OCI-M1 (cell line): ENCODE data around the gene TRAPPC14.

Experiments
- DNase-seq: peaks from one replicate; lab custom pipeline; 2025; lab: John Stamatoyannopoulos, UW

Gene TRAPPC14

DNA sequence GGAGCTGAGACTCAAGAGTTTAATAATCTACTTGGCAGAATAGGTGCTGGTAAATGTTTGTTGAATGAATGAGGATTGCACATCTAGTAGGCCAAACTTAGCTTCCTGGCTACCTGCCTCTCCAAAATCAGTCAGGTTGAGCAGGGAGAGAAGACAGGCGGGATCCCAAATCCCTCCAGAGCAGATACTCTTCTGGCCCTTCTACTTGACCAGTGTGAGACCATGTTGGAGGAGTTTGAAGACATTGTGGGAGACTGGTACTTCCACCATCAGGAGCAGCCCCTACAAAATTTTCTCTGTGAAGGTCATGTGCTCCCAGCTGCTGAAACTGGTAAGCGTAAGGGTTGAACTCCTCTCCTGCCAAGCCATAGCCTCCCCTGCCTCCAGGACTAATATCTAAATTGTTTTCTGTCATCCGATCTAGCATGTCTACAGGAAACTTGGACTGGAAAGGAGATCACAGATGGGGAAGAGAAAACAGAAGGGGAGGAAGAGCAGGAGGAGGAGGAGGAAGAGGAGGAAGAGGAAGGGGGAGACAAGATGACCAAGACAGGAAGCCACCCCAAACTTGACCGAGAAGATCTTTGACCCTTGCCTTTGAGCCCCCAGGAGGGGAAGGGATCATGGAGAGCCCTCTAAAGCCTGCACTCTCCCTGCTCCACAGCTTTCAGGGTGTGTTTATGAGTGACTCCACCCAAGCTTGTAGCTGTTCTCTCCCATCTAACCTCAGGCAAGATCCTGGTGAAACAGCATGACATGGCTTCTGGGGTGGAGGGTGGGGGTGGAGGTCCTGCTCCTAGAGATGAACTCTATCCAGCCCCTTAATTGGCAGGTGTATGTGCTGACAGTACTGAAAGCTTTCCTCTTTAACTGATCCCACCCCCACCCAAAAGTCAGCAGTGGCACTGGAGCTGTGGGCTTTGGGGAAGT is 34.0 kb downstream of the TRAPPC14 start:
- DNase-seq = no peak

DNA sequence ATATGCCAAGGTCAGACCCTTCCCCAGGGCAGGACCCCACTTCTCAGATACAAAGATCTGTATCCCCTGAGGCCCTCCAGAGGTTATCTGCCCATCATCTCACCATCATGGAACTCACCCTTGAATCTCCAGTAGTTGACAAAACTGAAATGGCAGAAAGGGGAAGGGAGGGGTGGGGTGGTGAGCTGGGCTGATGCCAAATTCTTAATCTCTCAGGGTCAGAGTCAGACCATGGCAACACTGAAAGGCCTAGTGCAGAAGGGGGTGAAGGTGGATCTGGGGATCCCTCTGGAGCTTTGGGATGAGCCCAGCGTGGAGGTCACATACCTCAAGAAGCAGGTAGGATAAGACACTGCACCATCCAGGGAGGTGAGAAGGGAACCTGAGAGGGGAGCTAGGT is 36.0 kb downstream of the TRAPPC14 start:
- DNase-seq = peak; percentile 79

DNA sequence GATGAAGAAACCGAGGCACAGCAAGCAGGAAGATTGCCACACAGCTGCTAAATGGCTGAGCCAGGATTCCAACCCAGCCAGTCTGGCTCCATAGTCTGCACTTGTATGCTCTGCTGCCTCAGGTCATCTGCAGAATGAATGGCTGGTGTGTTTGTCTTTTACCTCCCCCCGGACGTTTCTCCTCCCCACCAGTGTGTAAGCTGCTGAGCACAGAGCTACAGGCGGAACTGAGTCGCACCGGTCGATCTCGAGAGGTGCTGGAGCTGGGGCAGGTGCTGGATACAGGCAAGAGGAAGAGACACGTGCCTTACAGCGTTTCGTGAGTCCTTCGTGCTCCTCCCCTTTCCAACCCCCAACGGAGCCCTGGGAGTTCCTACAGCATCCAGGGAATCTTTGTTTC is 36.5 kb downstream of the TRAPPC14 start:
- no peak for DNase-seq

DNA sequence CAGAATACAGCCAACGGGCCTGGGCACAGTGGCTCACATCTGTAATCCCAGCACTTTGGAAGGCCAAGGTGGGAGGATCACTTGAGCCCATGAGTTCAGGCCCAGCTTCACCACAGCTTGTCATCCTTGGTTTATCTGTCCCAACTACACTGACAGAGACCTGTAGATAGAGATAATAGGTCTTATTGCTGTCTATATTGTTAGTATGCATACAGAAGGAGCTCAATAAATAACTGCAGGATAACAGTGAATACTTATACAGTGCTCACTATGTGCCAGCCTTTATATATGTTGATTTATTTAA is 37.8 kb downstream of the TRAPPC14 start:
- DNase-seq = no peak

DNA sequence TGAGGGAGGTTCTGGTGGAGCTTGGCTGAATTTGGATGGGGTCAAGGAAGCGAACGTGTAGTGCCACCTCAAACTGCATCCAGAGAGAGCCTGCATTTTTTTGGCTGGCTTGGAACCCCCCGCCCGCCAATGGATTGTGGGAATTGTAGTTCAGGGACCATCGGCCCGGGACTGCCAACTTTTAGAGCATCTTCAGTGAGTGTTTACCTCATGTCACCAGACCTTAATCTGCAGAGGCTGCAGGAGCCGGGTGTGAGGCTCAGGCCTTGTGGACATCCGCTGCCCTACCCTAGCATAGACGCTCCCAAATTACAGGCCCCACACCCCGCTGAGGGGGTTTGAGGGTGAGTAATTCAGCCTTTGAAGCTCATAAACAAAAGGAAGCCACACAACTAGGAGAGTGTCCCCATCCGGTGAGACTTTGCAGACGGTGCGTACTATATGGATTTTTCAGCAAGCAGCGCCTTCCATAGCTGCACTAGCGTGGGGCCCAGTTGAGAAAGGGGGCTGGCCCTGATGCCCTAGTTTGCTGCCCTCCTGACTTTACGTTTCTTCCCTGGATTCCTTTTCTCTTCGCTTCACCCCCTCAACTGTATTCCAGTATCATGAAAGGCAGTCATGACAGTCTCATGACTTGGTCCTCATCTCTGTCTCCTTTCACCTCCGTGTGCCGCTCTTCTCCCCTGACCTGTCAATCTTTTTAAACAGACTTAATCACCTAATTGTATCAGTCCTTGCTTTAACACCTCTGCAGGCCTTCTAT is 38.4 kb downstream of the TRAPPC14 start:
- DNase-seq = peak; percentile 90

DNA sequence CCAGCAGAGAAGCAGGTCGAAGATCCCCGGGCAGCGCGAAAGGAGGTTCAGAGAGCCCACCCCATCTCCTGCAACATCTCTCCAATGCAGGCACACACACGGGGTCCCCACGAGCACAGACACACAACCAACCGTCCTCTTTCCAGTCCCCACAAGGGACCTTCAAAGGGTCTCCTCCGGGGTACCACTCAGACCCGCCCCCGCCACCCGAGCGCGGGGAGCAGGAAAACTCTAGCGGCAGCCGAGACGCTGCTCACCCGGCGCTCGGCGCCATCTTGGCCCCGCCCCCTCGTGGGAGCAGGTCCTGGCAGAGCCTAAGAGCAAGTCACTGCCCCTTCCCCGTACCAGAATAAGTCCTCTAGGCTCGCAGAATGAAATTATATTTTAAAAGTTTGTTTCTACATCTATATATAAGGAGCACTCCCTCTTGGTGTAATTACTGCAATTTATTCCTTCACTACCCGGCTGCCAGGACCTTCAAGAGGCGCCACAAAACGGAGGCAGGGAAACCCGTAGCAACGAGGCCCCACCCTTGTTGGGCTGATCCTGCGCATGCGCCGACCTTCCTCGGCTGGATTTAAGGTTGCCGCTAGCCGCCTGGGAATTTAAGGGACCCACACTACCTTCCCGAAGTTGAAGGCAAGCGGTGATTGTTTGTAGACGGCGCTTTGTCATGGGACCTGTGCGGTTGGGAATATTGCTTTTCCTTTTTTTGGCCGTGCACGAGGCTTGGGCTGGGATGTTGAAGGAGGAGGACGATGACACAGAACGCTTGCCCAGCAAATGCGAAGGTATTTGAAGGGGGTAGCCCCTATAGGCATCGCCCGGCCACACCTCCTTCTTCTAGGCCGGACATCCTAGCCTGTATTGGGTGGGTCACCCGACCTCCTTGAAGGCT is 39.2 kb downstream of the TRAPPC14 start, which contains the start of the genes CNPY4 and TAF6:
Gene CNPY4 (plus strand): TSS at position 563 of the 898 bp plus-strand sequence. CDS start 111 bp downstream, at position 674.
Gene TAF6 (minus strand): TSS at position 287 of the 898 bp plus-strand sequence. CDS start 5,149 bp downstream, outside the sequence.
- peak; percentile 99 for DNase-seq

DNA sequence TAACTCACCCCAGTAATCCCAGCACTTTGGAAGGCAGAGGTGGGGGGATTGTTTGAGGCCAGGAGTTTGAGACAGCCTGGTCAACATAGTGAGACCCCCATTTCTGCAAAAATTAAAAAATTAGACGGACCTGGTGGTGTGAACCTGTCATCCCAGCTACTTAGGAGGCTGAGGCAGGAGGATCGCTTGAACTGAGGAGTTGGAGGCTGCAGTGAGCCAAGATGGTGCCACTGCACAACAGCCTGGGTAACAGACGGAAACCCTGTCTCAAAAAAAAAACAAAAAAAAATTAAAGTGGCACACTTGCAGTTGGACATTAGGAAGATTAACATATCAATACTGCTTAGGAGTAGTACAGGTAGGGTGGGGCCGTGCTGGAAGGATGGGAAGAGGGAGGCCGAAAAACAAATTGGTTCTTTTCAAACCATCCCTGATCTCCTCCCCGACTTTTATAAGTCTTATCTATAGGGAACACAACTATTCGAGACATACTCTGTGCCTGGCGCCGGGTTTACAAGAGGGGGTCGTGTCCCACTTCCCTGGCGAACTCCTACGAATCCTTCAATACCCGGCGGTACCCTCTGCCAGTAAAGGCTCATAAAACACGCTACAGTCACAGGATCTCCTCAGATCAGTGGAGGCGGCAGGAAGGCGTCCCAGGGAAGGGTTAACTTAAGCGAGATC is 40.0 kb downstream of the TRAPPC14 start:
- peak; percentile 68 for DNase-seq

DNA sequence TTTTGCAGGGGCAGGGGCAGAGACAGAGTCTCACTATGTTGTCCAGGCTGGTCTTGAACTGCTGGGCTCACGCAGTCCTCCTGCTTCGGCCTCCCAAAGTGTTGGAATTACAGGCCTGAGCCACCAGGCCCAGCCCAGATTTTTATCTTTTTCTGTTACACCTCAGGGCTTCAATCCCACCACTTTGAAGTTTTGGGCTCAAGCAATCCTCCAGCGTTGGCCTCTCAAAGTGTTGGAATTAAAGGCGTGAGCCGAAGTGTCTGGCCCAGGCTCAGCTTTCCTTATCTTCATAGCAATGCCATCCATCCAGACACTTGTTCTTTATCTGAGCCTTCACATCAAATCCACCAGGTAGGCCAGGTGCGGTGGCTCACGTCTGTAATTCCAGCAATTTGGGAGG is 43.5 kb downstream of the TRAPPC14 start:
- no peak for DNase-seq

DNA sequence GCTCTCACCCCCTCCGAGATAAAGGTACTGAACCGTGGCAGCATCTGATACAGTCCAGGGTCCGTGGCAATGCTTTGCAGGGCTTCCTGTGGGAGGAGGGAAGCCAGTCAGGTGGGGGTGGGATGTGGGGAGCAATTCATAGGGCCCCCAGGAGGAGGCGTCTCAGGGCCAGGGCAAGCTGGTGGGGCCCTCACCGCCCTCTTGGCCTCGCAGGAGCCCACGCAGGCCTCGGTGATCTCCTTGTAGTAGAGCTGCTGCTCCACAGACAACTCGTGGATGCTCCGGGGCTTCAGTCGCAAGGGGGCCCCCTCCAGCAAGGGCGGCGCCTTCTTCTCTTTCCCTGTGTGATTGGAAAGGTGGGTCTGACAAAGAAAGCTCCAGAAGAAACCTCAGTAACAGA is 46.6 kb downstream of the TRAPPC14 start:
- DNase-seq = no peak

DNA sequence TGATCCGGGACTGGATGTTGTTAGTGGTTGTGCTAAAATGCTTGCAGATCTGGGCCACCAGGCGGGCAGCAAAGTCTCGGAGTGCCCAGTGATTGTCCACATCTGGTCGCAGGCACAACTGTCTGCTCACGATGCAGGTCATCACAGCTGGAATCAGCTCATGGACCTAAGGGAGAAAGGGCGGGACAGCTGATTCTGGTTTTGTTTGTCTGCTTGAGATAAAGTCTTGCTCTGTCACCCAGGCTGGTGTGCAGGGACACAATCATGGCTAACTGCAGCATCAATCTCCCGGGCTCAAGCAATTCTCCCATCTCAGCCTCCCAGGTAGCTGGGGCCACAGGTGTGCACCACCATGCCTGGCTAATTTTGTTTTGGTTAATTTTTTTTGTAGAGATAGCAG is 47.4 kb downstream of the TRAPPC14 start:
- DNase-seq = no peak

DNA sequence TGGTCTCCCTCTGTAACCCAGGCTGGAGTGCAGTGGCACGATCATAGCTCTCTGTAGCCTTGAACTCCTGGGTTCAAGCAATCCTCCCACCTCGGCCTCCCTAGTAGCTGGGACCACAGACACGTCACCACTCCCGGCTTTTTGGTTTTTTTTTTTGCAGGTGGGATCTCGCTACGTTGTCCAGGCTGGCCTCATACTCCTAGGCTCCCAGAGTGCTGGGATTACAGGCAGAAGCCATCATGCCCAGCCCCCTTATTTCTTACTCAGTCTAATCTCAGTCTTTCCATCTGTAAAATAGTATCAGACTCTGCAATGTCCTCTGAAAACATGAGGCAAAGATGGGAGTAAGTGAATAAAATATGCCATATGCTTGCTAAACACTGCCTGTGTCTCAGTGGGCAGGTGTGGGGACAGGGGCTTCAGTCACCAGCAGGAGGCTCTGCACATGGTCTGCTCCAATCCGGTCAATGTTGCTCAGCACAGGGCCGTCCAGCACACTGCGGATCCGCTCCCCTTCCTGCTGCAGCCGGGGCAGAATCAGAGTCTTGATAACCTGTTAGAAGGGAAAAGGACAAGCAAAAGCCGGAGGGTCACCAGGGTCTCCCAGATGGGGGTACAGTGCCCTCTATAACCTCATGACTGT is 48.9 kb downstream of the TRAPPC14 start:
- DNase-seq = no peak

DNA sequence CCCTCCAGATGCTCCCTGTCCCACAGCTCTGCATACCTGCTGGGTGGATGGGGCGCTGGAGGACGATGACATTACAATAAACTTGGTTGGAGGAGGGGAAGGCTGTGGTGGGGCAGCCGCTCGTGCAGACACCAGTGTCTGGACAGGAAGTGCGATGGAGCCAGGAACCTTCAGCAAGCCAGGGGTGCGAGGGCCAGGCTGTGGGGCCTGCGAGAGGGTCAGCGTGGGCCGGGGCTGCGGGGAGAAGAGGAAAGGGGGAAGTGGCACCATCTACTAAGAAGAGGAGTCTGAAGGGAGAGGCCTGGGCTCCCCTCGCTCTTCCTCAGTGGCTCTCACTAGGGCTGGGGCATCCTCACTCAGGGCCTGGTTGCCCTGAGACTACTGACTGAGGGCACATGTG is 50.6 kb downstream of the TRAPPC14 start:
- no peak for DNase-seq

DNA sequence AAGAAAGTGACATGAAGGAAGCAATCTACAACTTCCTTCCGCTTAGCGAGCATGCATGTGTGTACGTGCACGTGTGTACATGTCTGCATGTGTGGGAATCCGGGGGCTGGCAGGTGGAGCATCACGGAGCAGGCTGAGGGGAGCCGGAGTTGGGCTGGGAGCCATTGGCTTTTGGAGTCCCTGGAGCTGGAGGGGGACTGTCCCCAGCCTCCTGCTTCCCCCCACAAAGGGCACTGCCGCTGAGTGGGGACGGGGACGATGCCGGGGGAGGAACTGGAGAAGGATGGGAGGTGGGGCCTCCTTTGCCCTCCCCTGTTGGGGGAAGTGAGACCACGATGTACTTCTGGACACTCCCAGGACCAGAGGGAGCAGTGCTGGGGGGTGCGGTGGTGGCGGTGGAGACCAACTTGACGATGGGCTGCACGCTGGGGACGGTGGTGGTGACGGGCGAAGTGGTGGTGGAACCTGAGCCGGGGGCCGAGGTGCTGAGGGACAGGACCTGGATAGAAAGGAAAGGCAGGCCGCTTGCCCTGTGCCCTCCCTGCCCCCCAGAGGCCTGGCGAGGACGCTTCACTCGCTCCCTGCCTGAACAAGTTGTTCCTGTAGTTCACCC is 51.3 kb downstream of the TRAPPC14 start:
- no peak for DNase-seq

DNA sequence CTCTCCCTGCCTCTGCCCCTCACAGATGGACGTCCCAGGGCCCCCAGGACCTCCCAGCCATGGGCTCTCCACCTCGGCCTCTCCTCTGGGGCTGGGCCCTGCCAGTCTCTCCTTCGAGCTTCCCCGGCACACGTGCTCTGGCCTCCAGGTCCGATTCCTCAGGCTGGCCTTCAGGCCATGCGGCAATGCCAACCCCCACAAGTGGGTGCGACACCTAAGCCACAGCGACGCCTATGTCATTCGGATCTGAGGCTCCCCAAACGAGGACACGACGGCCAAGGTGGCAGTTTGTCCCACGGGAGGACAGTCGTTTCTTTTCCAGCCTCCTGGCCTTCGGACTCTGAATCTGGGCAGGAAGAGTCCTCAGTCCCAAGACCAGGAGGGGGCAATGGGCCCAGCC is 51.9 kb downstream of the TRAPPC14 start:
- DNase-seq = no peak

DNA sequence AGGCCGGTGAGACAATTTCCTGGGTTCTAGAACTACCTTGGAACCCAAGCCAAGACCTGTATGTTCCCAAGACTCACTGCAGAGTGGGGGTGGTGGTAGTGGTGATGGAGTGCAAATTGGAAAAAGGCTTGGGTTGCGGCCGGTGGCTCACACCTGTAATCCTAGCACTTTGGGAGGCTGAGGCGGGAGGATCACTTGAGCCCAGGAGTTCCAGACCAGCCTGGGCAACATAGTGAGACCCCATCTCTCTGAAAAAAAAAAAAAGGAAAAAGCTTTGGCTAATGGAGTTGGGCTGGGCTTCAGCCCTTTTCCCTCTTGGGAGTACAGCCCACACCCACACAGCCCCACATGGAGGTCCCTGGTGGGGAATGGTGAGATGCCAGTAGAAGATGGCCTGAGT is 53.0 kb downstream of the TRAPPC14 start:
- no peak for DNase-seq
